Measurements from ENCODE around the gene LIN52. TPM values are rescaled to one million over a fixed set of nuclear protein-coding genes. Genes with fewer than 3 reads are reported as not detected.

LIN52 gene
- total RNA-seq, 1 donor from 2014 or later = 11.0 TPM

GRCh38 chr14:74231784-74232183 is 147.0 kb downstream of the LIN52 start:
- no peak for DNase-seq (ENCODE audit: low read depth, low spot score)

GRCh38 chr14:74235017-74235416 is 150.3 kb downstream of the LIN52 start:
- no peak for DNase-seq (ENCODE audit: low read depth, low spot score)

- no peak for DNase-seq (ENCODE audit: low read depth, low spot score)
These were observed 152.7 kb downstream of the LIN52 start for GRCh38 chr14:74237441-74237840.

- DNase-seq (ENCODE audit: low read depth, low spot score) = no peak
These were observed 154.5 kb downstream of the LIN52 start, which contains the start of gene VSX2 for GRCh38 chr14:74238974-74239847. Gene VSX2 (plus strand): TSS chr14:74239449. CDS start chr14:74239562, 113 bp downstream.

GRCh38 chr14:74239848-74240793 is 155.4 kb downstream of the LIN52 start:
- no peak for DNase-seq (ENCODE audit: low read depth, low spot score)

GRCh38 chr14:74240794-74241651 is 156.3 kb downstream of the LIN52 start:
- DNase-seq (ENCODE audit: low read depth, low spot score) = no peak

GRCh38 chr14:74241652-74242017 is 156.9 kb downstream of the LIN52 start:
- DNase-seq (ENCODE audit: low read depth, low spot score) = no peak

GRCh38 chr14:74242021-74242779 is 157.4 kb downstream of the LIN52 start:
- no peak for DNase-seq (ENCODE audit: low read depth, low spot score)

- DNase-seq (ENCODE audit: low read depth, low spot score) = no peak
These were observed 158.0 kb downstream of the LIN52 start for GRCh38 chr14:74242780-74243042.

GRCh38 chr14:74243051-74243450 is 158.3 kb downstream of the LIN52 start:
- no peak for DNase-seq (ENCODE audit: low read depth, low spot score)

- no peak for DNase-seq (ENCODE audit: low read depth, low spot score)
These were observed 159.4 kb downstream of the LIN52 start for GRCh38 chr14:74244115-74244514.

- no peak for DNase-seq (ENCODE audit: low read depth, low spot score)
These were observed 160.5 kb downstream of the LIN52 start for GRCh38 chr14:74245292-74245691.

GRCh38 chr14:74246542-74246941 is 161.8 kb downstream of the LIN52 start:
- no peak for DNase-seq (ENCODE audit: low read depth, low spot score)

GRCh38 chr14:74248017-74248416 is 163.3 kb downstream of the LIN52 start:
- no peak for DNase-seq (ENCODE audit: low read depth, low spot score)

GRCh38 chr14:74249433-74250375 is 164.9 kb downstream of the LIN52 start:
- no peak for DNase-seq (ENCODE audit: low read depth, low spot score)

Measured in pulmonary artery endothelial cell (primary cell).